DMS153 (cell line): Measurements from ENCODE around the gene OLIG2.
A peak's percentile ranks its signal among the peaks of the same experiment; 100 is the strongest.

Source experiments
- DNase-seq: peaks from one replicate; lab custom pipeline; 2025; lab: John Stamatoyannopoulos, UW

OLIG2 gene

GRCh38 chr21:33064623-33065390 is 39.1 kb downstream of the OLIG2 start:
- no peak for DNase-seq

- no peak for DNase-seq
Observed at GRCh38 chr21:33067043-33067442, 41.3 kb downstream of the OLIG2 start.

GRCh38 chr21:33067457-33067856 is 41.7 kb downstream of the OLIG2 start:
- no peak for DNase-seq

GRCh38 chr21:33069243-33069642 is 43.5 kb downstream of the OLIG2 start:
- no peak for DNase-seq

GRCh38 chr21:33069645-33069993 is 43.9 kb downstream of the OLIG2 start:
- DNase-seq, result no peak

- peak; percentile 21 for DNase-seq
Observed at GRCh38 chr21:33069994-33070743, 44.4 kb downstream of the OLIG2 start, which contains the start of gene OLIG1. Gene OLIG1, plus strand, starts transcription at chr21:33070141. Its CDS starts 106 bp downstream, at chr21:33070247.

- DNase-seq, result no peak
Observed at GRCh38 chr21:33070744-33070997, 44.9 kb downstream of the OLIG2 start.

GRCh38 chr21:33070998-33071769 is 45.4 kb downstream of the OLIG2 start:
- no peak for DNase-seq

GRCh38 chr21:33071770-33072306 is 46.1 kb downstream of the OLIG2 start:
- DNase-seq, result no peak

- no peak for DNase-seq
Observed at GRCh38 chr21:33073636-33074035, 47.9 kb downstream of the OLIG2 start.

GRCh38 chr21:33075128-33075527 is 49.4 kb downstream of the OLIG2 start:
- DNase-seq, result no peak

- DNase-seq, result no peak
Observed at GRCh38 chr21:33075596-33076195, 50.0 kb downstream of the OLIG2 start.

- DNase-seq, result no peak
Observed at GRCh38 chr21:33076600-33077329, 51.0 kb downstream of the OLIG2 start.
